Fibroblast of lung (primary cell): ENCODE measurements around the gene SFSWAP.

Experiments
- CTCF ChIP-seq, 2 donors: IDR thresholded peaks in 1 of 2; conservative IDR thresholded peaks in 1 of 2; 1 replicate in 1 of 2; 2 replicates in 1 of 2; pipeline ENCODE4 v1.5.1; 2011 to 2012; ENCODE audit warnings: low read length in 2 of 2, control low read depth in 1 of 2, inconsistent platforms in 1 of 2, low read depth in 1 of 2, mild to moderate bottlenecking in 1 of 2
- EZH2 ChIP-seq: IDR thresholded peaks from 2 replicates; pipeline ENCODE4 v1.5.1; 2012; ENCODE audit warnings: low read length, control low read depth, mild to moderate bottlenecking; ENCODE audit errors: missing control alignments

- TF ChIP-seq CTCF (conservative IDR thresholded peaks at IDR 0.05 in 1 of 2, IDR thresholded peaks at IDR 0.05 in 1 of 2; ENCODE audit: low read depth in 1 of 2, low read length in 2 of 2), result no peak
- no peak for TF ChIP-seq EZH2
Measured at GRCh38 chr12:131710464-131711457, at the start of gene SFSWAP.
